VCaP (cell line): ENCODE measurements around the gene UBE2J1.
"Not testable (repeated sequence)": the region's sequence is repeated elsewhere in the genome, so short reads cannot be mapped to it uniquely, and the experiment has no call there.

ENCODE experiments used
- H3K27ac ChIP-seq: fragments of 450-650 bp; 2 replicates; pipeline ENCODE4 v1.5.1; 2017
- TF ChIP-seq, protein P1 (sequence below): fragments of 450-650 bp; conservative IDR thresholded peaks from 2 replicates; pipeline ENCODE4 v1.5.1; 2017; ENCODE audit warnings: mild to moderate bottlenecking, moderate library complexity

Gene UBE2J1

DNA sequence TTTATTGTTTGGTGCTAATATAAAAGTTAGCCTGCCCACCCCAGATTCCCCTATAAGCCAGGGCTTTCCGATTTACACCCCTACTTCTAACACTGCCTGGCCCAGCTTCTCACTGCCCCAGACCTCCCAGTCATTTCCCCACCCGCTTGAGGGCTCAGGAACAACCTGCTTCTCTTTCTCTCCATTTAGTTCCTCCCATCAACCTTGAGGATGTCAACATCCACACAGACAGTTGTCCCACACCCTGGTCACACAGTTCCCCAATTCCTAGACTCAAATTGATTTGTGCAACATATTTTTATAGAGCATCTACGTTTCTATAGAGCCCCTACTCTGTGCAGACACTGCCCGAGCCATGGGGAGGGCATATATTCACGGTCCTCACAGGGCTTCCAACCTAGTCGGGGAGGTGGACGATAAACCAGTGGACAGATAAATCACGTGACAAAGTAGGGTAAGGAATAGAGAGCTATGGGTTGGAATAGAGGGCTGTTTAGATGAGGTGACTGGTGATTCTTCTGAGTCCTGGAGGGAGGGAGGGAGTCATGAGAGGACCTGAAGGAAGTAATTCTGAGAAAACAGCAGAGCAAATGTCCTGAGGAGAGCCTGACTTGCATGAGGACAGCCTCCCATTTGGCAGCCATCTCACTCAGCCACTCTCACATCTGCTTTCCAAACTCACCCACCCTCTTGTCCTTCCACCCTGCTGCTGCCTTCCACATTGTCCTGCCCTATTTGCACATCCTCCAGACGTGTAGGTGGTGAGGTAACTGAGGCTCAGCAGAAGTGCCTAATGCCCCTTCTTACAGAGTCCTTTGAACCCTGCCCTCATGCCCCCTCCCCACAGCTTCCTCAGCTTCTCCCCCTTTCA is 43.8 kb downstream of the UBE2J1 start:
- TF ChIP-seq, protein P1, sequence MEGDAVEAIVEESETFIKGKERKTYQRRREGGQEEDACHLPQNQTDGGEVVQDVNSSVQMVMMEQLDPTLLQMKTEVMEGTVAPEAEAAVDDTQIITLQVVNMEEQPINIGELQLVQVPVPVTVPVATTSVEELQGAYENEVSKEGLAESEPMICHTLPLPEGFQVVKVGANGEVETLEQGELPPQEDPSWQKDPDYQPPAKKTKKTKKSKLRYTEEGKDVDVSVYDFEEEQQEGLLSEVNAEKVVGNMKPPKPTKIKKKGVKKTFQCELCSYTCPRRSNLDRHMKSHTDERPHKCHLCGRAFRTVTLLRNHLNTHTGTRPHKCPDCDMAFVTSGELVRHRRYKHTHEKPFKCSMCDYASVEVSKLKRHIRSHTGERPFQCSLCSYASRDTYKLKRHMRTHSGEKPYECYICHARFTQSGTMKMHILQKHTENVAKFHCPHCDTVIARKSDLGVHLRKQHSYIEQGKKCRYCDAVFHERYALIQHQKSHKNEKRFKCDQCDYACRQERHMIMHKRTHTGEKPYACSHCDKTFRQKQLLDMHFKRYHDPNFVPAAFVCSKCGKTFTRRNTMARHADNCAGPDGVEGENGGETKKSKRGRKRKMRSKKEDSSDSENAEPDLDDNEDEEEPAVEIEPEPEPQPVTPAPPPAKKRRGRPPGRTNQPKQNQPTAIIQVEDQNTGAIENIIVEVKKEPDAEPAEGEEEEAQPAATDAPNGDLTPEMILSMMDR, result no peak
- no peak overlapping the region for H3K27ac ChIP-seq

DNA sequence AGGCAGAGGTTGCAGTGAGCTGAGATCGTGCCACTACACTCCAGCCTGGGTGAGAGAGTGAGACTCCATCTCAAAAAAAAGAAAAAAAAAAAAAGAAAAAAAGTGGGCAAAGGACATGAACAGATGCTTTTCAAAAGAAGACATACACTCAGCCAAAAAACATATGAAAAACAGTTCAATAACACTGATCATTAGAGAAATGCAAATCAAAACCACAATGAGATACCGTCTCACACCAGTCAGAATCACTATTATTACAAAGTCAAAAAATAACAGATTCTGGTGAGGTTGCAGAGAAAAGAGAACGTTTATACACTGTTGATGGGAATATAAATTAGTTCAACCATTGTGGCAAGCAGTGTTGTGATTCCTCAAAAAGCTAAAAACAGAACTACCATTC is 48.0 kb downstream of the UBE2J1 start:
- not testable (repeated sequence) for H3K27ac ChIP-seq

- TF ChIP-seq, protein P1, result no peak
Observed at GRCh38 chr6:89302936-89303335, 49.6 kb downstream of the UBE2J1 start.

DNA sequence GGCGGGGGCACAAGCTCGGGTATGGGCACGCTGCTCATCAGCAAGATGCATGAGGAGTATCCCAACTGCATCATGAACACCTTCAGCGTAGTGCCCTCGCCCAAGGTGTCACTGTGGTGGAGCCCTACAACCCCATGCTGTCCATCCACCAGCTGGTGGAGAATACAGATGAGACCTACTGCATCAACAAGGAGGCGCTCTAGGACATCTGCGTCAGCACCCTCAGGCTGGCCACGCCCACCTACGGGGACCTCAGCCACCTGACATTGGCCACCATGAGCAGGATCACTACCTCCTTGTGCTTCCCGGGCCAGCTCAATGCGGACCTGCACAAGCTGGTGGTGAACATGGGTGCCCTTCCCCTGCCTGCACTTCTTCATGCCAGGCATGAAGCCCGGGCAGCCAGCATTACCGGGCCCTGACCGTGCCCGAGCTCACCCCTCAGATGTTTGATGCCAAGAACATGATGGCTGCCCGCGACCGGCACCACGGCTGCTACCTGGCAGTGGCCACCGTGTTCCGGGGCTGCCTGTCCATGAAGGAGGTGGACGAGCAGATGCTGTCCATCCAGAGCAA is 50.2 kb downstream of the UBE2J1 start:
- TF ChIP-seq, protein P1, result no peak
- no peak overlapping the region for H3K27ac ChIP-seq

More at GRCh38 chr6:89302936-89303335, 49.6 kb downstream of the UBE2J1 start:
- H3K27ac ChIP-seq, result no peak overlapping the region

GRCh38 chr6:89301586-89302194 is 50.8 kb downstream of the UBE2J1 start:
- TF ChIP-seq, protein P1, result no peak
- H3K27ac ChIP-seq, result no peak overlapping the region

- no peak overlapping the region for H3K27ac ChIP-seq
Observed at GRCh38 chr6:89299466-89299850, 53.1 kb downstream of the UBE2J1 start.

DNA sequence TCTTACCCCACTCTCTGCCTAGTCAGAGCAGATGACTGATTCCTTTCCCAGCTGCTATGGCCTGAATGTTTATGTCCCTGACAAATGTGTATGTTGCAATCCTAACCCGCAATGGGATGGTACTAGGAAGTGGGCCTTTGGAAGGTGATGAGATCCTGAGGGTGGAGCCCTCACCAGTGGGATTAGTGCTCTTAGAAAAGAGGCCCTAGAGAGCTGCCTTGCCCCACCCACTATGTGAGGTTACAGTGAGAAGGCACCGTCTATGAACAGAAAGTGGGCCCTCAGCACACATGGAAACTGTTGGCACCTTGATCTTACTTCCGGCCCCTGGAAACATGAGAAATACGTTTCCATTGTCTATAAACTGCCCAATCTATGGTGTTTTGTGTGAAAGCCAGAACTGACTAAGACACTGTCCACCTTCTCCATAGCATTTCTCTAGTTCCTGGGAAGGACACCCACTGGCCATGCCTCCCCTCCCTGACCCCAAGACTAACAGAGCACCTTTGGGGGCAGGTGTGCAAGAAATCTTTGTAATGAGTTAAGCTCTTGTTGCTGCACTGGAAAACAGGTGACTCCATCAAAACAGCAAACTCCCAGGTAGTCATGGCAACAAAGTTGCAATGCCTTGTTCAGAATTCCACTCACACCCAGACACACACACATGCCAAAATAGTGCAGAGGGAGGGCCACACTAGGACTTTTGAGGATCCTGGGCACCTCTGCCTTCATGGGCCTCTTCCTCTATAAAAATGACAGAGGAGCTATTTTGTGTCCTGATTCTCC is 53.6 kb downstream of the UBE2J1 start:
- TF ChIP-seq, protein P1, result no peak
- H3K27ac ChIP-seq, result no peak overlapping the region

More at GRCh38 chr6:89299466-89299850, 53.1 kb downstream of the UBE2J1 start:
- TF ChIP-seq, protein P1, result no peak
